HL-60 (cell line): ENCODE results near the gene NPR1.

Experiments
- GABPA ChIP-seq: IDR thresholded peaks from 2 replicates; pipeline ENCODE4 v1.6.1; 2012; ENCODE audit warnings: low read depth
- TF ChIP-seq, protein P1 (sequence below): IDR thresholded peaks from one replicate; pipeline ENCODE4 v1.5.1; 2011; ENCODE audit warnings: low read length, control low read depth, inconsistent platforms; ENCODE audit not compliant: insufficient read depth
- TF ChIP-seq, protein P2 (sequence below): IDR thresholded peaks from 2 replicates; pipeline ENCODE4 v1.6.1; 2012; ENCODE audit warnings: low read depth; ENCODE audit not compliant: insufficient replicate concordance

DNA sequence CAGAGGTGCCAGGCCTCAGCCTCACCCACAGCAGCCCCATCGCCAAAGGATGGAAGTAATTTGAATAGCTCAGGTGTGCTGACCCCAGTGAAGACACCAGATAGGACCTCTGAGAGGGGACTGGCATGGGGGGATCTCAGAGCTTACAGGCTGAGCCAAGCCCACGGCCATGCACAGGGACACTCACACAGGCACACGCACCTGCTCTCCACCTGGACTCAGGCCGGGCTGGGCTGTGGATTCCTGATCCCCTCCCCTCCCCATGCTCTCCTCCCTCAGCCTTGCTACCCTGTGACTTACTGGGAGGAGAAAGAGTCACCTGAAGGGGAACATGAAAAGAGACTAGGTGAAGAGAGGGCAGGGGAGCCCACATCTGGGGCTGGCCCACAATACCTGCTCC lies 15.0 kb downstream of the NPR1 start:
- TF ChIP-seq, protein P1, sequence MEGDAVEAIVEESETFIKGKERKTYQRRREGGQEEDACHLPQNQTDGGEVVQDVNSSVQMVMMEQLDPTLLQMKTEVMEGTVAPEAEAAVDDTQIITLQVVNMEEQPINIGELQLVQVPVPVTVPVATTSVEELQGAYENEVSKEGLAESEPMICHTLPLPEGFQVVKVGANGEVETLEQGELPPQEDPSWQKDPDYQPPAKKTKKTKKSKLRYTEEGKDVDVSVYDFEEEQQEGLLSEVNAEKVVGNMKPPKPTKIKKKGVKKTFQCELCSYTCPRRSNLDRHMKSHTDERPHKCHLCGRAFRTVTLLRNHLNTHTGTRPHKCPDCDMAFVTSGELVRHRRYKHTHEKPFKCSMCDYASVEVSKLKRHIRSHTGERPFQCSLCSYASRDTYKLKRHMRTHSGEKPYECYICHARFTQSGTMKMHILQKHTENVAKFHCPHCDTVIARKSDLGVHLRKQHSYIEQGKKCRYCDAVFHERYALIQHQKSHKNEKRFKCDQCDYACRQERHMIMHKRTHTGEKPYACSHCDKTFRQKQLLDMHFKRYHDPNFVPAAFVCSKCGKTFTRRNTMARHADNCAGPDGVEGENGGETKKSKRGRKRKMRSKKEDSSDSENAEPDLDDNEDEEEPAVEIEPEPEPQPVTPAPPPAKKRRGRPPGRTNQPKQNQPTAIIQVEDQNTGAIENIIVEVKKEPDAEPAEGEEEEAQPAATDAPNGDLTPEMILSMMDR: no peak
- TF ChIP-seq, protein P2, sequence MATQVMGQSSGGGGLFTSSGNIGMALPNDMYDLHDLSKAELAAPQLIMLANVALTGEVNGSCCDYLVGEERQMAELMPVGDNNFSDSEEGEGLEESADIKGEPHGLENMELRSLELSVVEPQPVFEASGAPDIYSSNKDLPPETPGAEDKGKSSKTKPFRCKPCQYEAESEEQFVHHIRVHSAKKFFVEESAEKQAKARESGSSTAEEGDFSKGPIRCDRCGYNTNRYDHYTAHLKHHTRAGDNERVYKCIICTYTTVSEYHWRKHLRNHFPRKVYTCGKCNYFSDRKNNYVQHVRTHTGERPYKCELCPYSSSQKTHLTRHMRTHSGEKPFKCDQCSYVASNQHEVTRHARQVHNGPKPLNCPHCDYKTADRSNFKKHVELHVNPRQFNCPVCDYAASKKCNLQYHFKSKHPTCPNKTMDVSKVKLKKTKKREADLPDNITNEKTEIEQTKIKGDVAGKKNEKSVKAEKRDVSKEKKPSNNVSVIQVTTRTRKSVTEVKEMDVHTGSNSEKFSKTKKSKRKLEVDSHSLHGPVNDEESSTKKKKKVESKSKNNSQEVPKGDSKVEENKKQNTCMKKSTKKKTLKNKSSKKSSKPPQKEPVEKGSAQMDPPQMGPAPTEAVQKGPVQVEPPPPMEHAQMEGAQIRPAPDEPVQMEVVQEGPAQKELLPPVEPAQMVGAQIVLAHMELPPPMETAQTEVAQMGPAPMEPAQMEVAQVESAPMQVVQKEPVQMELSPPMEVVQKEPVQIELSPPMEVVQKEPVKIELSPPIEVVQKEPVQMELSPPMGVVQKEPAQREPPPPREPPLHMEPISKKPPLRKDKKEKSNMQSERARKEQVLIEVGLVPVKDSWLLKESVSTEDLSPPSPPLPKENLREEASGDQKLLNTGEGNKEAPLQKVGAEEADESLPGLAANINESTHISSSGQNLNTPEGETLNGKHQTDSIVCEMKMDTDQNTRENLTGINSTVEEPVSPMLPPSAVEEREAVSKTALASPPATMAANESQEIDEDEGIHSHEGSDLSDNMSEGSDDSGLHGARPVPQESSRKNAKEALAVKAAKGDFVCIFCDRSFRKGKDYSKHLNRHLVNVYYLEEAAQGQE: no peak
- TF ChIP-seq GABPA: no peak
